Lower leg skin (tissue), 4 donors: ENCODE data around the gene GPATCH11. TPM values are rescaled to one million over a fixed set of nuclear protein-coding genes. Genes with fewer than 3 reads are reported as not detected.

Source experiments
- DNase-seq, 2 donors: peaks; one replicate each; pipeline ENCODE4 v3.0.0-alpha.2; 2019; ENCODE audit warnings: low spot score in 2 of 2
- H3K4me3 ChIP-seq: fragments of 200-600 bp; sonication (generic); 2 replicates; pipeline ENCODE4 v1.5.1; 2017; ENCODE audit warnings: mild to moderate bottlenecking, low read depth; ENCODE audit not compliant: poor library complexity, severe bottlenecking
- CTCF ChIP-seq, 3 donors: fragments of 450-650 bp; IDR thresholded peaks; one replicate each; pipeline ENCODE4 v1.5.1; 2016; ENCODE audit warnings: antibody characterized with exemption in 3 of 3, mild to moderate bottlenecking in 3 of 3, moderate library complexity in 2 of 3
- POLR2A ChIP-seq, 2 donors: fragments of 450-650 bp; IDR thresholded peaks; one replicate each; pipeline ENCODE4 v1.6.1; 2016 to 2017; ENCODE audit warnings: antibody characterized with exemption in 2 of 2, mild to moderate bottlenecking in 1 of 2, moderate library complexity in 1 of 2
- WGBS, 2 donors: methylation state at CpG; one replicate each; pipeline ENCODE4 v1.1.5; 2018; 5-methylcytosine and 5-hydroxymethylcytosine counted together
- intact Hi-C: fragments of 100-400 bp; cut with DNase I; formaldehyde crosslinking; loops from one replicate; pipeline ENCODE4 v1.15.0; 2023; ENCODE audit warnings: low total_unique reads
- total RNA-seq, 4 donors: library from RNA; depleted of rRNA; stranded (reverse); fragments of >200 nt; gene quantifications; one replicate each; pipeline ENCODE4 v1.1.0, GENCODE V29; 2016

GPATCH11 gene
- total RNA-seq = 1 to 10 TPM; 5.4 to 7.6 (median 6.7) TPM

GRCh38 chr2:37083873-37084794, at the start of gene GPATCH11, which contains the start of gene HEATR5B:
GPATCH11 (plus strand) TSS chr2:37084518; CDS start chr2:37088382, 3,864 bp downstream.
HEATR5B (minus strand) TSS chr2:37084372; CDS start chr2:37083414, 958 bp downstream.
- intact Hi-C loops = no loop called here
- TF ChIP-seq CTCF (IDR thresholded peaks at IDR 0.05) (no peak), POLR2A (IDR thresholded peaks at IDR 0.05) (no peak)
- 0 to 1% methylated on average over 47 to 73 of the region's 74 CpGs for WGBS, 2 donors
- H3K4me3 ChIP-seq = peak within 1 kb of the TSS; percentile 87
- DNase-seq = peak; percentile 94 to 98

GRCh38 chr2:37037771-37038170, 46.5 kb upstream of the GPATCH11 start:
- no peak overlapping the region for H3K4me3 ChIP-seq
- TF ChIP-seq CTCF (IDR thresholded peaks at IDR 0.05) (no peak), POLR2A (IDR thresholded peaks at IDR 0.05) (no peak)
- intact Hi-C loops = no loop called here
- no peak for DNase-seq
- WGBS, 2 donors = 81 to 90% methylated on average over 2 of the region's 2 CpGs

GRCh38 chr2:37039580-37039979, 44.7 kb upstream of the GPATCH11 start:
- WGBS, 2 donors = 97 to 99% methylated on average over 3 of the region's 3 CpGs
- intact Hi-C loops = no loop called here
- TF ChIP-seq POLR2A (IDR thresholded peaks at IDR 0.05) = no peak
- no peak for TF ChIP-seq CTCF (IDR thresholded peaks at IDR 0.05)
- no peak overlapping the region for H3K4me3 ChIP-seq
- no peak for DNase-seq

- intact Hi-C loops = no loop called here
- no peak overlapping the region for H3K4me3 ChIP-seq
- TF ChIP-seq POLR2A (IDR thresholded peaks at IDR 0.05) (no peak), CTCF (IDR thresholded peaks at IDR 0.05) (no peak)
- no peak for DNase-seq
- 80 to 83% methylated on average over 5 of the region's 5 CpGs for WGBS, 2 donors
These were observed 31.6 kb upstream of the GPATCH11 start for GRCh38 chr2:37052600-37053332.

- 90 to 98% methylated on average over 3 of the region's 3 CpGs for WGBS, 2 donors
- no peak overlapping the region for H3K4me3 ChIP-seq
- TF ChIP-seq CTCF (IDR thresholded peaks at IDR 0.05) = no peak
- no peak for TF ChIP-seq POLR2A (IDR thresholded peaks at IDR 0.05)
- intact Hi-C loops = no loop called here
- DNase-seq = no peak
These were observed 24.5 kb upstream of the GPATCH11 start for GRCh38 chr2:37059841-37060240.
